ENCODE measurements around the gene DCTD.
A peak's percentile ranks its signal among the peaks of the same experiment; 100 is the strongest.

Gene DCTD

DNA sequence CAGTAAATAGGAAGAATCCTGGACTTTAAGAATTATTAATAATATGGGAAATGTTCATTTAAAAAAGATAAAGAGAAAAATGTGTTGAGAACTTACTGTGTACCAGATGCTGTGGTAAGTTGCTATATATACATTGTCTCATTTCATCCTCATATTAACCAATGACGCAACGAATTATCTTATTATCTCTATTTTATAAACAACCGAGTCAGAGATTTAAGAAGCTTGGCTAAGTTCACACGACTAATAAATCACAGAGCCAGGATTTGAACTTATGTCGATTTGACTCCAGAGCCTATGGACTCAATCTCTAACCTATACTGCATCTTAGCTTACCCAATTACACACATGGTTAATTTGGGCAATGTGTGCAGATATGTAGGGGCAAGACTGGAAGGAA lies 15.5 kb upstream of the DCTD start:
- FAIRE-seq (no peak), DNase-seq (ENCODE audit: insufficient read length, low spot score) (no peak)
- TF ChIP-seq POLR2A (IDR thresholded peaks at IDR 0.05; ENCODE audit: low read depth, low read length) = no peak
- no peak for TF ChIP-seq TAF1 (IDR thresholded peaks at IDR 0.05; ENCODE audit: low read depth, low read length)
- TF ChIP-seq POLR2AphosphoS5 (IDR thresholded peaks at IDR 0.05; ENCODE audit: low read depth, low read length) = no peak
- no peak for TF ChIP-seq PAX5 (IDR thresholded peaks at IDR 0.05; ENCODE audit: insufficient read depth, low read length, severe bottlenecking)
- TF ChIP-seq POU2F2 (IDR thresholded peaks at IDR 0.05; ENCODE audit: low read depth, low read length) = no peak
- no peak for TF ChIP-seq SPI1 (IDR thresholded peaks at IDR 0.05; ENCODE audit: low read depth, low read length)

DNA sequence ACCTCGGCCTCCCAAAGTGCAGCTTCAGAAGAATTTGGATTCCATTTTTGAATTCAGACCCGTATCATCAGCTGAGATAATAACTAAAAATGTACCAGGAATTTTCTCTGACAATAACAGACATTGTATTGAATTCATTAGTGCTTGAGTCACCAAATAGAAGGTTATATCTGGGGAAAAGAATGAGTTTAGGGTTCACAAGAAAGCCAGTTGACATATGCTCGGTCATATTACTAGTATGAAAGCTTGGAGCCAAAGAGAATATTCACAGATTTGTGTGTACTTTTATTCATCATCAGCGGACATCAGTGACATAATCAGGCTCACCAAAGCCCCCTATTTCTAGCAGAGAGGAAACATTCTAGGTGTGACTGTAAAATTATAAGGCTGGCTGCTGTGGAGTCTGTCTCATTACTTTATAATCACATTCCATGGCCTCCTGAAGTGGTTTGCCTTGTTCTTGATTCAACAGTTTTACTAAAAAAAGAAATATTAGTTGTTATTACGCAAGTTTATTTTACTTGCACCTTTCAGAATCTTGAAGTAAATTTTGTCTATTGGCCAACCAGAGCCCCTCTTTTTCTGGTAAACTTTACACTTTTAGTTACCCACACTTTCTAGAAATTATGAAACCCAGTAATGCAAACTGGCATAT lies 14.6 kb upstream of the DCTD start:
- DNase-seq (ENCODE audit: insufficient read length, low spot score) (no peak), FAIRE-seq (no peak)
- TF ChIP-seq PAX5 (IDR thresholded peaks at IDR 0.05; ENCODE audit: insufficient read depth, low read length, severe bottlenecking) = no peak
- TF ChIP-seq TAF1 (IDR thresholded peaks at IDR 0.05; ENCODE audit: low read depth, low read length) = no peak
- no peak for TF ChIP-seq POU2F2 (IDR thresholded peaks at IDR 0.05; ENCODE audit: low read depth, low read length)

DNA sequence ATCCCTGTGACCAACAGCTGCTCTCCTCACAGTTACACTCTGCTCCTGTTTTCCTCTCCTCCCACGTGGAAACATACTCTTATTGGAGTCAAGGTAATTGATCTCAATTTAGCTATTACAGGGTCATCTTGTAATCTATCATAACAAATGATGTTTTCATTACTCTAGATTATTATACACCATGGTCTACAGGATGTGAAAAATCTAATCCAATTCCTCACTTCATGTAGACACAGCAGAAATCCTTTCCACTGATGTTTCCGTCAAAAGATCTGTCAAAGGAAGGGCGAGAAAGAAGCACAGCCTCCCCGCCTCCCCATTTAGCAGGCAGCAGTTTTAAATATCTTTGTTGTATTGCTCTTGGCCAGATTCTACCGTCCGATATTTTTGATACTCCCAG lies 13.7 kb upstream of the DCTD start:
- no peak for FAIRE-seq
- no peak for DNase-seq (ENCODE audit: insufficient read length, low spot score)
- no peak for TF ChIP-seq POLR2A (IDR thresholded peaks at IDR 0.05; ENCODE audit: low read depth, low read length)
- TF ChIP-seq POLR2AphosphoS5 (IDR thresholded peaks at IDR 0.05; ENCODE audit: low read depth, low read length) = no peak
- TF ChIP-seq TAF1 (IDR thresholded peaks at IDR 0.05; ENCODE audit: low read depth, low read length) = no peak
- TF ChIP-seq POU2F2 (IDR thresholded peaks at IDR 0.05; ENCODE audit: low read depth, low read length) = no peak
- TF ChIP-seq SPI1 (IDR thresholded peaks at IDR 0.05; ENCODE audit: low read depth, low read length) = no peak
- TF ChIP-seq PAX5 (IDR thresholded peaks at IDR 0.05; ENCODE audit: insufficient read depth, low read length, severe bottlenecking) = no peak

DNA sequence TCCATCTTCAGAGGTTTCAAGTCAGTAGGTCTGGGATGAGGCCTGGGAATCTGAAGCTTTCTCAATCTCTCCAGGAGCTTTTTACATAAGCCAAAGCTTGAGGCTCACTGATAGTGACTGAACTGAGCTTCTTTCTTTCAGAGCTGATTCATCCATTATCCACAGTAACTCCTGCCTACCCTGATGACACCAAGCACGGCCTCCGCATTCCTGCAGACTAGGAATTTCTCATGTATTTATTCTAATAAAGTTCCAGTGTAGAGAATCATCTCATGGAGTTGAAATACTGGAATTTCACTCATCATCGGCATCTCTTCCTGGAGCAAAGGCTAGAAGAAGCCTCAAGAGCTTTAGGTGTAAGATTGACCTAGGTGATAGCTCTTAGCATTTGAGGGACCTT lies 12.1 kb upstream of the DCTD start:
- FAIRE-seq (no peak), DNase-seq (ENCODE audit: insufficient read length, low spot score) (no peak)
- TF ChIP-seq TAF1 (IDR thresholded peaks at IDR 0.05; ENCODE audit: low read depth, low read length) (no peak), PAX5 (IDR thresholded peaks at IDR 0.05; ENCODE audit: insufficient read depth, low read length, severe bottlenecking) (no peak), POLR2A (IDR thresholded peaks at IDR 0.05; ENCODE audit: low read depth, low read length) (no peak), POU2F2 (IDR thresholded peaks at IDR 0.05; ENCODE audit: low read depth, low read length) (no peak)

DNA sequence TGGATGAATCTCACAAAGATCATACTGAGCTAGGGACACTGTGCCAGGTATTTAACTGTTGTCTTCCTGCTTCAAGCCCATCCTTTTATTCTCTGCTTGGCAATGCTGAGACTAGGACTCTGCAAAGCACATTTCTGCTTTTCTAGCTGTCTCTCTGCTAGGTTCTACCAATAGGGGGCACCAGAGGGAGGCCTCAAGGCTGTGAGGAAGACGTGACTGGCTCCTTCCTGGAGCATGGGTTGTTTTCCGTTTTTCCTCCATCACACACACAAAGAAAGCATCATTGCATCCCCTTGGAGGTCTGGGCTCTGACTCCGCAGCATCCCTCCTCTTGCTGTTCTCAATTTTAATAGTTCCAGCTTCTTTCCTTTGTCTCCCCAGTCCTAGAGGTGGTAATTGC lies 10.9 kb upstream of the DCTD start:
- DNase-seq (ENCODE audit: insufficient read length, low spot score) (no peak), FAIRE-seq (no peak)
- TF ChIP-seq POLR2AphosphoS5 (IDR thresholded peaks at IDR 0.05; ENCODE audit: low read depth, low read length) = no peak
- TF ChIP-seq SPI1 (IDR thresholded peaks at IDR 0.05; ENCODE audit: low read depth, low read length) = no peak

DNA sequence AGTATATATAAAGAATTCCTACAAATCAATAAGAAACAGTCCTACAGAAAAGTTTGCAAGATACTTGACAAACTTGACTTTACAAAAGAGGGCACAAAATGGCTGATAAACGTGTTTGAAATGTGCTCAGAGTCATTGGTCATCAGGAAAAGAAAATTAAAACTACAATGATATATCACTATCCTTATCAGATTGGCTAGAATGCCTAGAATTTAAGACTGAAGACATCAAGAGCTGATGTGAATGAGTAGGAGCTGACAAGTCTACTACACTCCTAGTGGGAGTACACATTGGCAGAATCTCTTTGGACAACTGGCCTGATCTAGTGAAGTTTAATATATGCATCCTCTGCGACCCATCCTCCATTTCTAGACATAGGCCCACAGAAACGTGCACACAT lies 10.3 kb upstream of the DCTD start:
- FAIRE-seq (no peak), DNase-seq (ENCODE audit: insufficient read length, low spot score) (no peak)
- TF ChIP-seq SPI1 (IDR thresholded peaks at IDR 0.05; ENCODE audit: low read depth, low read length) = no peak

DNA sequence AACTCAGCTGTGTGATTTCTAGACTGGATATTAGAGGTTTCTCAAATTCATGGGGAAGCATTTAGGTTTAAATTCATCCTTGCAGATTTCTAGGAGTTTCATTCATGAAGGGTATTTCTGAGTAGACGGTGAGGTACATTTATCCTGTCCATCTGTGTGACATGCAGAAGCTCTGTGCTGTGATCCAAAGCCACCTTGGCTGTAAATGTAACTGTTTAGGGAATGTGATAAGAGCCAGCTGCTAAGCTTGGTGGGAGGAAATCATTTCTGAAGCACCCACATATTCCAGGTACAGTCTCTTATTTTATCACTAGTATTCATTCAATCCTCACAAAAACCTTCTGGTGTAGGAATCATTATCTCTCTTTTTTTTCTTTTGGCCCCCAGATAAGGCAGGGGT lies 8.7 kb upstream of the DCTD start:
- no peak for FAIRE-seq
- TF ChIP-seq POLR2AphosphoS5 (IDR thresholded peaks at IDR 0.05; ENCODE audit: low read depth, low read length) (no peak), SPI1 (IDR thresholded peaks at IDR 0.05; ENCODE audit: low read depth, low read length) (no peak), POLR2A (IDR thresholded peaks at IDR 0.05; ENCODE audit: low read depth, low read length) (no peak), TAF1 (IDR thresholded peaks at IDR 0.05; ENCODE audit: low read depth, low read length) (no peak), PAX5 (IDR thresholded peaks at IDR 0.05; ENCODE audit: insufficient read depth, low read length, severe bottlenecking) (no peak), POU2F2 (IDR thresholded peaks at IDR 0.05; ENCODE audit: low read depth, low read length) (no peak)
- DNase-seq (ENCODE audit: insufficient read length, low spot score) = no peak

DNA sequence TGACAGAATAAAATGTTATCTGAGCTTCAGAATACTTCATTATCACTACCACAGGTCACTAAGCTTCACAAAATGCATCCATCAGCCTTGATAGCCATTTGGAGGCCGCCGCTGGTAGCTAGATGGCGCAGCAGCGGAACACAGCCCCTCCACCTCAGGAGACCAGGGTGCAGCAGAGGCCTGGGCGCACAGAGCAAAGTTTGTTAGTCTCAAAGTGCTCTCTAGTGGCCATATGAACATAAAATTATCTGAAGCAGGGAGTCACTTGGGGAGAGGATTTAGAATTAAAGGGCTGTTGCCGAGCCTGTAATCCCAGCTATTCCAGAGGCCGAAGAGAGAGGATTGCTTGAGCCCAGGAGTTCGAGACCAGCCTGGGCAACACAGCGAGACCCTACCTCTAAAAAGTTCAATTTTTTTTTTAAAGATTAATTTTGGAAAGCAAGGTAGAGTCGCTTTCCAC lies 8.1 kb upstream of the DCTD start:
- TF ChIP-seq POU2F2 (IDR thresholded peaks at IDR 0.05; ENCODE audit: low read depth, low read length) (no peak), TAF1 (IDR thresholded peaks at IDR 0.05; ENCODE audit: low read depth, low read length) (no peak), POLR2AphosphoS5 (IDR thresholded peaks at IDR 0.05; ENCODE audit: low read depth, low read length) (no peak)
- no peak for DNase-seq (ENCODE audit: insufficient read length, low spot score)
- peak; percentile 75 for FAIRE-seq

DNA sequence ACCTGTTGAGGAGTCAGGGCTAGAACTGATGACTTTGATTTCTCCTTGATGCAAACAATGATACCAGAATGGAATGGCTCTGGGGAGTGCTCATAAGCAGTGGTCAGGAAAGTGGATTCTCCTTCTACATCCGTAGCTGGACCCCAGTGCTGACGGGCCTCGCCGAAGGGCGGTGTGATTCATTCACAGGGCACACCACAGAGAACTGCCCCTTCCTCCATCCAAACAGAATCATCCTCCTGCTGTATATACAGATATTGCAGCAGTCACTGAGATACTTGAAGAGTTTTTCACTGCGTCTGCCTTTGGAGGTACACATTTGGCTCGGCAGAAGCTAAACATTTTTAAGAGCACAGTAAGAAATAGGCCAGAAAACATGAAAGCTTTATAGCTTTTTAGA lies 7.3 kb upstream of the DCTD start:
- DNase-seq (ENCODE audit: insufficient read length, low spot score) = no peak
- FAIRE-seq = no peak
- TF ChIP-seq POLR2AphosphoS5 (IDR thresholded peaks at IDR 0.05; ENCODE audit: low read depth, low read length) = no peak
- no peak for TF ChIP-seq POU2F2 (IDR thresholded peaks at IDR 0.05; ENCODE audit: low read depth, low read length)
- TF ChIP-seq SPI1 (IDR thresholded peaks at IDR 0.05; ENCODE audit: low read depth, low read length) = no peak
- TF ChIP-seq PAX5 (IDR thresholded peaks at IDR 0.05; ENCODE audit: insufficient read depth, low read length, severe bottlenecking) = no peak
- TF ChIP-seq TAF1 (IDR thresholded peaks at IDR 0.05; ENCODE audit: low read depth, low read length) = no peak
- no peak for TF ChIP-seq POLR2A (IDR thresholded peaks at IDR 0.05; ENCODE audit: low read depth, low read length)

DNA sequence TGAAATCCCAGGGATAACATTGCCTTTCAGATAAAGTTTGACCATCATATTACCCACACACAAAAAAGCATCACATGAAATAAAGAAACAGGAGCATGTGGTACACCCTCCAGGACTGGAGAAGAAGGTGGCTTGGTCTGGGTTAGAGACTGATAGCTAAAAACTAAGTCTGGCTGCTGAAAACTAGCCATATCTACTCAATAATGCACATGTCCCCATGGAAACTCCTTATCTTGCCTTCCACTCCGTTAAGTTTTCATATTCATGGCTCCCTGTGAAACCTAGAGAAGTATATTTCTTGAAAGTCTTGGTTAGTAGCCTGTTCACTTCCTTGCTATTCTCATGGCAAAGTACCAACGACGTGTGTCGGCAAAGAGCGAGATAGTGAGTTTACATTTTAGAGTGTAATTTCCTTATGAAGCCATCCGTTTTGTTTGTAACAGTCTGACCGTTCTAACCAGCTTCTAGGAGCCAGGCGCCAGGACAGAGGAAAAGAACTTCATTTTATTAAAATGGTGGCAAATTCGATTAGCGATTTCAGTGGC lies 6.7 kb upstream of the DCTD start:
- DNase-seq (ENCODE audit: insufficient read length, low spot score) (no peak), FAIRE-seq (no peak)
- TF ChIP-seq TAF1 (IDR thresholded peaks at IDR 0.05; ENCODE audit: low read depth, low read length) = no peak
- TF ChIP-seq PAX5 (IDR thresholded peaks at IDR 0.05; ENCODE audit: insufficient read depth, low read length, severe bottlenecking) = no peak
- no peak for TF ChIP-seq POU2F2 (IDR thresholded peaks at IDR 0.05; ENCODE audit: low read depth, low read length)
- no peak for TF ChIP-seq POLR2A (IDR thresholded peaks at IDR 0.05; ENCODE audit: low read depth, low read length)
- TF ChIP-seq POLR2AphosphoS5 (IDR thresholded peaks at IDR 0.05; ENCODE audit: low read depth, low read length) = no peak
- TF ChIP-seq SPI1 (IDR thresholded peaks at IDR 0.05; ENCODE audit: low read depth, low read length) = no peak

All from GM12891 (cell line).